ENCODE measurements around the gene PCIF1. TPM values are rescaled to one million over a fixed set of nuclear protein-coding genes. Genes with fewer than 3 reads are reported as not detected.
A peak's percentile ranks its signal among the peaks of the same experiment; 100 is the strongest.
"Not testable (repeated sequence)": the region's sequence is repeated elsewhere in the genome, so short reads cannot be mapped to it uniquely, and the experiment has no call there.

PCIF1 gene
- total RNA-seq, 2 experiments from 2014 or later: 54.5 to 58.3 TPM

- Mint-ChIP-seq H3K9me3 (no peaks in the 10 kb centered on the region), H3K27me3 (no peaks in the 10 kb centered on the region), H3K4me3 (no peak overlapping the region), H3K4me1 (peaks cover 17% of the 10 kb centered on the region), H3K27ac (no peak overlapping the region), H3K36me3 (peaks cover 1% of the 10 kb centered on the region)
- DNase-seq (no peak), ATAC-seq (ENCODE audit: low read depth) (no peak)
- POLR2A ChIA-PET: interaction anchor here (0.6 to 1.7 kb wide), 2 partner anchors 16 to 19 kb away, joined by 3 to 5 read pairs; partner anchors contain the start of gene ZSWIM1
Observed at GRCh38 chr20:45896641-45897161, 37.8 kb upstream of the PCIF1 start.

- POLR2A ChIA-PET: interaction anchor here (0.6 to 1.7 kb wide), 2 partner anchors 16 to 18 kb away, joined by 3 to 5 read pairs; partner anchors contain the start of gene ZSWIM1
- Mint-ChIP-seq H3K9me3 (no peaks in the 10 kb centered on the region), H3K27ac (no peak overlapping the region)
Observed at GRCh38 chr20:45897289-45897688, 37.2 kb upstream of the PCIF1 start.

GRCh38 chr20:45897692-45898091, 36.8 kb upstream of the PCIF1 start:
- H3K27ac Mint-ChIP-seq: no peak overlapping the region
- DNase-seq: no peak
- H3K4me1 Mint-ChIP-seq: peaks cover 9% of the 10 kb centered on the region
- POLR2A ChIA-PET: interaction anchor here (1.7 kb wide), 1 partner anchor 17 kb away, joined by 5 read pairs; the partner anchor contains the start of gene ZSWIM1
- ATAC-seq (ENCODE audit: low read depth): no peak
- peaks cover 1% of the 10 kb centered on the region for H3K36me3 Mint-ChIP-seq
- H3K9me3 Mint-ChIP-seq: no peaks in the 10 kb centered on the region
- no peak overlapping the region for H3K4me3 Mint-ChIP-seq
- no peaks in the 10 kb centered on the region for H3K27me3 Mint-ChIP-seq

More at GRCh38 chr20:45897289-45897688, 37.2 kb upstream of the PCIF1 start:
- Mint-ChIP-seq H3K4me1 (peaks cover 13% of the 10 kb centered on the region), H3K27me3 (no peaks in the 10 kb centered on the region), H3K4me3 (no peak overlapping the region), H3K36me3 (peaks cover 1% of the 10 kb centered on the region)
- DNase-seq (no peak), ATAC-seq (ENCODE audit: low read depth) (no peak)

- H3K27ac Mint-ChIP-seq: no peak overlapping the region
- DNase-seq (no peak), ATAC-seq (ENCODE audit: low read depth) (no peak)
- no peak overlapping the region for H3K4me3 Mint-ChIP-seq
- no peaks in the 10 kb centered on the region for H3K36me3 Mint-ChIP-seq
- H3K27me3 Mint-ChIP-seq: no peaks in the 10 kb centered on the region
- POLR2A ChIA-PET: no interaction called here
- no peaks in the 10 kb centered on the region for H3K9me3 Mint-ChIP-seq
- peaks cover 4% of the 10 kb centered on the region for H3K4me1 Mint-ChIP-seq
Observed at GRCh38 chr20:45898285-45898684, 36.2 kb upstream of the PCIF1 start.

- Mint-ChIP-seq H3K27ac (no peak overlapping the region), H3K4me1 (no peaks in the 10 kb centered on the region), H3K27me3 (no peaks in the 10 kb centered on the region), H3K9me3 (no peaks in the 10 kb centered on the region), H3K4me3 (no peak overlapping the region), H3K36me3 (no peaks in the 10 kb centered on the region)
- no peak for ATAC-seq (ENCODE audit: low read depth)
- POLR2A ChIA-PET: interaction anchor here (0.7 kb wide), 1 partner anchor 10 kb away, joined by 4 read pairs; no protein-coding TSS in a partner anchor
- no peak for DNase-seq
Observed at GRCh38 chr20:45899046-45899835, 35.2 kb upstream of the PCIF1 start.

GRCh38 chr20:45901332-45901731, 33.2 kb upstream of the PCIF1 start:
- POLR2A ChIA-PET: interaction anchor here (1.1 to 1.9 kb wide), 2 partner anchors 9 to 12 kb away, joined by 3 to 4 read pairs; no protein-coding TSS in a partner anchor
- not testable (repeated sequence) for H3K9me3 Mint-ChIP-seq; H3K36me3 Mint-ChIP-seq; H3K4me1 Mint-ChIP-seq; ATAC-seq (ENCODE audit: low read depth); H3K27me3 Mint-ChIP-seq; H3K27ac Mint-ChIP-seq; DNase-seq; H3K4me3 Mint-ChIP-seq

- no peak overlapping the region for H3K27ac Mint-ChIP-seq
- H3K36me3 Mint-ChIP-seq: no peaks in the 10 kb centered on the region
- H3K27me3 Mint-ChIP-seq: no peaks in the 10 kb centered on the region
- H3K4me3 Mint-ChIP-seq: no peak overlapping the region
- H3K4me1 Mint-ChIP-seq: no peaks in the 10 kb centered on the region
- POLR2A ChIA-PET: interaction anchor here (1.1 to 1.9 kb wide), 2 partner anchors 10 to 13 kb away, joined by 3 to 4 read pairs; no protein-coding TSS in a partner anchor
- ATAC-seq (ENCODE audit: low read depth) (no peak), DNase-seq (no peak)
- H3K9me3 Mint-ChIP-seq: no peaks in the 10 kb centered on the region
Observed at GRCh38 chr20:45902199-45902701, 32.2 kb upstream of the PCIF1 start.

GRCh38 chr20:45904583-45905504, 29.6 kb upstream of the PCIF1 start:
- no peaks in the 10 kb centered on the region for H3K4me1 Mint-ChIP-seq
- no peak for DNase-seq
- POLR2A ChIA-PET: interaction anchor here (0.6 to 1.3 kb wide), 3 partner anchors 13 to 50 kb away, joined by 3 to 5 read pairs (median 3); partner anchors contain the start of genes CTSA and NEURL2
- H3K9me3 Mint-ChIP-seq: no peaks in the 10 kb centered on the region
- no peaks in the 10 kb centered on the region for H3K36me3 Mint-ChIP-seq
- no peak for ATAC-seq (ENCODE audit: low read depth)
- peak overlapping the region; percentile 33 for H3K27ac Mint-ChIP-seq
- H3K27me3 Mint-ChIP-seq: no peaks in the 10 kb centered on the region
- no peak overlapping the region for H3K4me3 Mint-ChIP-seq

- Mint-ChIP-seq H3K4me3 (no peak overlapping the region), H3K36me3 (no peaks in the 10 kb centered on the region), H3K9me3 (no peaks in the 10 kb centered on the region), H3K4me1 (peaks cover 1% of the 10 kb centered on the region), H3K27ac (no peak overlapping the region), H3K27me3 (no peaks in the 10 kb centered on the region)
- POLR2A ChIA-PET: interaction anchor here (0.8 to 1.3 kb wide), 3 partner anchors 14 to 94 kb away, joined by 3 to 5 read pairs (median 3); partner anchors contain the start of genes CTSA and NEURL2
- ATAC-seq (ENCODE audit: low read depth) (no peak), DNase-seq (no peak)
Observed at GRCh38 chr20:45905505-45906079, 28.9 kb upstream of the PCIF1 start.

GRCh38 chr20:45907219-45907948, 27.1 kb upstream of the PCIF1 start:
- ATAC-seq (ENCODE audit: low read depth): no peak
- POLR2A ChIA-PET: no interaction called here
- Mint-ChIP-seq H3K27ac (no peak overlapping the region), H3K27me3 (peaks cover 4% of the 10 kb centered on the region), H3K4me1 (peaks cover 10% of the 10 kb centered on the region), H3K4me3 (no peak overlapping the region), H3K36me3 (no peaks in the 10 kb centered on the region), H3K9me3 (no peaks in the 10 kb centered on the region)
- no peak for DNase-seq

GRCh38 chr20:45908084-45908483, 26.4 kb upstream of the PCIF1 start:
- DNase-seq (no peak), ATAC-seq (ENCODE audit: low read depth) (no peak)
- POLR2A ChIA-PET: no interaction called here
- no peaks in the 10 kb centered on the region for H3K9me3 Mint-ChIP-seq
- H3K36me3 Mint-ChIP-seq: no peaks in the 10 kb centered on the region
- H3K27me3 Mint-ChIP-seq: peaks cover 6% of the 10 kb centered on the region
- H3K4me3 Mint-ChIP-seq: no peak overlapping the region
- no peak overlapping the region for H3K27ac Mint-ChIP-seq
- H3K4me1 Mint-ChIP-seq: peaks cover 10% of the 10 kb centered on the region

GRCh38 chr20:45909336-45909808, 25.1 kb upstream of the PCIF1 start:
- Mint-ChIP-seq H3K4me1 (peaks cover 11% of the 10 kb centered on the region), H3K27ac (no peak overlapping the region), H3K4me3 (no peak overlapping the region), H3K36me3 (no peaks in the 10 kb centered on the region), H3K9me3 (no peaks in the 10 kb centered on the region), H3K27me3 (peaks cover 7% of the 10 kb centered on the region)
- ATAC-seq (ENCODE audit: low read depth) (no peak), DNase-seq (no peak)
- POLR2A ChIA-PET: interaction anchor here (0.5 to 2.0 kb wide), 4 partner anchors 10 to 25 kb away, joined by 3 to 13 read pairs (median 7); partner anchors contain the start of genes CTSA, NEURL2 and PCIF1

Data from activated naive CD8-positive, alpha-beta T cell treated with anti-CD3 and anti-CD28 coated beads, Interleukin-2, amount 10 ng/mL, durations not matched to agents 7 days and 5 days (primary cell).